ENCODE measurements around the gene PWWP2B.

Gene PWWP2B

GRCh38 chr10:132397036-132397541 is at the start of gene PWWP2B:
TSS of gene PWWP2B (plus strand) at chr10:132397200. CDS start at chr10:132397227, 27 bp downstream.
- DNase-seq = peak in 1 of 2 donors; percentile 47

GRCh38 chr10:132347211-132347930 is 49.6 kb upstream of the PWWP2B start:
- no peak for DNase-seq

- DNase-seq = no peak
Observed at GRCh38 chr10:132347931-132348267, 49.1 kb upstream of the PWWP2B start.

GRCh38 chr10:132349766-132350165 is 47.2 kb upstream of the PWWP2B start:
- no peak for DNase-seq

DNA sequence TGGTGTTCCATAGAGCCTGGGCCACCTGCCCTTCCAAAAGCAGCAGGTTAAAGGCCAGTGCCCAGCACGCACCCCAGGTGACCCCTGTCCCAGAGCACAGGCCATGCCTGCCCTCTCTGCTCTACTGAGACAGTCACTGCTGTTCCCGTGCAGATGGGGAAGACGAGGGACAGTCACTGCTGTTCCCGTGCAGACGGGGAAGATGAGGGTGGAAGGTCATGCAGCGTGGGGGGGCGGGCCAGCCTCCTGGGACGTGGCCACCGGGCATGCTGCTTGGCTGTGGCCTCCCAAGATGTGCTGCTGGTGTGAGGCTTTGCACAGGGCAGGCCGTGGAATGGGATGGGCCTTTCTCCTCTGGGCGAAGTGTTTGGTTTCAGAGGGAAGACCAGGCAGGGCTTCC is 46.6 kb upstream of the PWWP2B start:
- DNase-seq = no peak

DNA sequence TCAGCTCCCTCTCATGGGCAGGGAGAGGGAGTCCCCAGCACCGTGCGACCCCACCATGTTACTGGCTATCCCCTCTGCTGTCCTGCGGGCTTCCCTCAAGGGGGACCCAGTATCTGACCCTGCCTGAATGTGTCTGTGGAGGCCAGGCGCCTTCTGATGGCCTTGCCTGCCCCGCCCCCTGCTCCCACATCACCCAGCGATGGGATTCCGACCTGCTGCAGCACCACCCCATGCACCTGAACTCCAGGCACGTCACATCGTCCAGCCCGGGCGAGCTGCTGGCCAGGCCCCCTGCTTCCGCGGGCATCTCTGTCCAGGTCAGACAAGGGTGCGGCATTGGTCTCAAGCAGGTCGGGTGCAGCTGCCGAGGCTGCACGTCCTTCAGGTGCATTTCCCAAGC is 46.1 kb upstream of the PWWP2B start:
- no peak for DNase-seq

- DNase-seq = no peak
Observed at GRCh38 chr10:132351611-132352010, 45.4 kb upstream of the PWWP2B start.

DNA sequence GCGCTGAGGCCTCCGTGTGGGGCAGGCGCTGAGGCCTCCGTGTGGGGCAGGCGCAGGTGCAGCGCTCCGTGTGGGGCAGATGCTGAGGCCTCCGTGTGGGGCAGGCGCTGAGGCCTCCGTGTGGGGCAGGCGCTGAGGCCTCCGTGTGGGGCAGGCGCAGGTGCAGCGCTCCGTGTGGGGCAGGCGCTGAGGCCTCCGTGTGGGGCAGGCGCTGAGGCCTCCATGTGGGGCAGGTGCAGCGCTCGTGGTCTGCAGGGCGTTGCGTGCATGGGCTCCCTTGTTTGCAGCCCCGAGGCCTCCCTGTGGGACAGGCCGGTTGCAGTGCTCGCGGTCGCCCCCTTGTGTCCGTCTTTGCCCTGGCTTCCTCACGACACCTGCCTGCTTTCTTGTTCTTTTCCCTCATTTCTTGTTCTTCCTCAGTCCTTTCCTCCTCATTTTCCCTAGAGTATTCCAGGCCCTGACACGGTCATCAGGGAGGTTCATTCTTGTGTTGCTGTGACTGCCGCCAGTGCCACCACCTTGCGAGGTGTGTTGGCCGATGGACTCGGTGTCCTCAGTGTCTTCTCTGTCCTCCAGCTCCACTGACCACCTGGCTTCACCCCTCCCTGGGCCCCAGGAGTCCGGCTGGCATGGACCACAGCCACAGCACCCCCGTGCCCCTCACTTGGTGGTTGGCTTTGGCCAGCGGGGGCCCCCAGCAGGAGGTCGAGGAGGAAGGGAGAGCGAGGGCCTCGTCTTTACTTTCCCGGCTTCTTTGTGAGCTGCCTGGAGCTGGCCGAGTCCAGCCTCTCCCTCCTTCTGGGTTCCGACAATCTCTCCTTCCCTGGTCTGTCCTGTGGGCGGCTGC is 44.3 kb upstream of the PWWP2B start:
- peak; percentile 77 to 82 for DNase-seq

- no peak for DNase-seq
Observed at GRCh38 chr10:132353456-132354355, 43.3 kb upstream of the PWWP2B start.

GRCh38 chr10:132354356-132355094 is 42.5 kb upstream of the PWWP2B start:
- DNase-seq = no peak

- DNase-seq = no peak
Observed at GRCh38 chr10:132355297-132355696, 41.7 kb upstream of the PWWP2B start.

GRCh38 chr10:132355754-132356153 is 41.2 kb upstream of the PWWP2B start:
- no peak for DNase-seq

GRCh38 chr10:132356621-132357195 is 40.3 kb upstream of the PWWP2B start:
- no peak for DNase-seq

DNA sequence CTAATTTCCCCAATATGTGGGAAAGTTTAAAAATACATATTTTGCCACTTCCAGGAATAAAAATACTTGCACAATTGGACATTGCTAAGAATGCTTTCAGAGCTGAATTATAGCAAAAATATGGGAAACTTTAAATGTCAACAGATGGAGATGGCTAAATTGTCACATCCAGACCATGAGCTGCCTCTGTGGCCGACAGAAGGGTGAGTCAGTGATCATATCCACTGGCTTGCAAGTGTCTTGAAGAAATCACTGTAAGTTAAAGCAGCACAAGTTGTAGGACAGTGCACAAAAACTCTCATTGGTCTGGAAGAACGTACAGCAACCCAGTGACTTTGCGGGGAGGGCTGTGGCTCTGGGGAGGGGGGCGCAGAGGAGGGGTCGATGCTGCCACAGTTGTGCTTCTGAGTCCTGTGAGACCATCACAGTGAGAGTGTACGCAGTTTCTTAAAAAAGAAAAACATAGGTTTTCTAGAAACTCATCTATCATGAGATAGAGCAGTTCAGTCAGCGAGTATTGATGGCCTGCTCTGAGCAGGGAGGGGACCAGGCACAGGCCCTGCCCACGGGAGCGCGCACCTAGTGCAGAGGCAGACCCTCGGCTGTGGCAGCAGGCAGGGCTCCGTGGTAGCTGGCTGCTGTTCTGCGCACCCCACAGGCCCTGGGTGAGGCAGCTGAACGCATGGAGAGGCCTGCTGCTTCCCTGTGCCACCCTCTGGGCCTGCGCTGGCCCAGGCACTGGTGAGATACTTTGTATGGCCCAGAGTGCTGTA is 39.5 kb upstream of the PWWP2B start:
- no peak for DNase-seq

GRCh38 chr10:132359305-132360040 is 37.5 kb upstream of the PWWP2B start:
- no peak for DNase-seq

GRCh38 chr10:132360766-132361447 is 36.1 kb upstream of the PWWP2B start:
- peak; percentile 33 to 35 for DNase-seq

DNA sequence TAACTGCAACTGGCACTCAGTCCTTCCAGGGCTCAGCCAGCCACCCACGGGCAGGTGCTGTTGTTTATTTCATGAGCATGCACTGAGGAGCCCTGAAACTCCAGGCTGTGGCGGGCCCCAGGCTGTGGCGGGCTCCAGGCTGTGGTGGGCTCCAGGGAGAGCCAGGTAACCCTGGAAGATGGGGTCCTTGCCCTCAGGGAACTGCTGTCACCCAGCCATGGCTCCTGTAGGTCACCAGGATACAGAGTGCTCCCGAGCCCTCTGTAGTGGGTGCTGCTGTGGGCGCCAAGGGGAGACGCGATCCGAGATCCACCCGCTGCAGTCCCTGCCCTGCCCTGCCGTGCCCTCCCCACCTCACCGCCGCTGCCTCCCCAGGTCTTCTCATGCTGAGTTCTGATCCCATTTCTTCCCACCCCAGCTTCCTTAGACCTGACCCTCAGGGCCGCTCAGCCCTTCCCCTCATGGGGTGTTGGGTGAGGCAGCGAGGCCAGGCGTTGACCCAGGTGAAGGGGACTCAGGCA is 35.4 kb upstream of the PWWP2B start:
- no peak for DNase-seq

DNA sequence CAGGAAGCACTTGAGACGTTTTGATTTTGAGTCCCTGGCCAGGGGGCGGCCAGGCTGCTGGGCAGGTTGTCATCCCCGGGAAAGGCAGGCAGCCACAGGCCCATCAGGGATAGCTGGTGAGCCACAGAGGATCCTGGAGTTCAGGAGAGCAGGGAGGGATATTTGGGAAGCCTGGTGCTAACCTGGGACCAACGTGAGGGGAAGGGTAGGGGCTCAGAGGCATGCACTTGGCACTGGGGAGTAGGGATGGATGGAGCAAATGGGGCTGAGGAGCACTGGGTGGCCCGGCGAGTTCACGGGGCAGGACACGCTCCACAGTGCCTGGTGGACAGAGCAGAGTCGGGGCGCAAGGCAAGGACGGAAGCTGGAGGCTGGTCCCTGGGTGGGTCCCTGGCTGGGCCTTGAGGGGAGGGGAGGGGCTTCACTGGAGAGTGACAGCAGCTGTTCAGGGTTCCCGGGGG is 34.8 kb upstream of the PWWP2B start:
- no peak for DNase-seq

- DNase-seq = no peak
Observed at GRCh38 chr10:132363376-132363775, 33.6 kb upstream of the PWWP2B start.

All from stimulated activated CD4-positive, alpha-beta T cell treated with anti-CD3 and anti-CD28 coated beads, Interleukin-2, amount 100 ng/mL, for 48 hours (primary cell).